Tracheal epithelial cell (primary cell): ENCODE results near the gene ZFHX2. TPM values are rescaled to one million over a fixed set of nuclear protein-coding genes. Genes with fewer than 3 reads are reported as not detected.

Source experiments
- total RNA-seq: library from RNA; depleted of rRNA; stranded (reverse); fragments of >200 nt; gene quantifications from 2 replicates; pipeline ENCODE4 v1.2.1, GENCODE V29; 2014

ZFHX2 gene
- total RNA-seq = under 0.01 and 0.24 TPM in 2 replicates

DNA sequence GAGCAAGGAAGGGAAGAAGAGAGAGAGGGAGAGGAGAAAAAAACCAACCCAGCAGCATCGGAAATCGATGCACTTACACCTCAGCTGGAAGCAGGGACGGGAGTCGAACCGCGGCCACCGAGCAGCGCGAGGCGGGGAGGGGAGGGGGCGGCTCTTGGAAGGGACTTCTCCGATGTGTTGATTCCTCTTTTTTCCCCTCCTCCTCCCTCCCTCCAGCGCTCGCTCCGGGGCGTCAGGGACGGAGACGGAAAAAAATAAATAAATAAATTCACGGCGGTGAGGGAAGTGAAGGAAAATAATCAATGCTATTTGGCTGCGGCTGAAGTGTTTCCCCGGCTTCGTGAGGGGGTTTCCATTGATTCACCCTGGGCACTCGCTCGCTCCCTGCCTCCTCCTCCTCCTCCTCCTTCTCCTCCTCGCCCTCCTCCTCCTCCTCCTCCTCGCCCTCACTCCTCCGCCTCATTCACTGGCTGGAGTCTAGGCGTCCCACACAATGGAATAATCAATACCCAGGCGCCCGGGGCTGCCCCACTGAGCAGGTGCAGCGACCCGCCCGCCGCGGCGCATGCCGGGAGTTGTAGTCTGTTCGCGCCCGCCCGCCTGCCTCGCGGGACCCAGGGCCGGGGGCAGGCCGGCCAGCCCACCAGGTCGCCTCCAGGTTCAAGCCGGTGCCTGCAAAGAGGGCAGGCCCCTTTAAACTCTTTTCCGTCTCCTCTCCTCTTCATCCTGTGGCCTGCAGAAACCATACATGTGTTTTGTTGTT is at the start of gene ZFHX2:
Gene ZFHX2, minus strand, starts transcription at position 500 of the 763 bp plus-strand sequence. CDS start 16,440 bp downstream, outside the sequence.

DNA sequence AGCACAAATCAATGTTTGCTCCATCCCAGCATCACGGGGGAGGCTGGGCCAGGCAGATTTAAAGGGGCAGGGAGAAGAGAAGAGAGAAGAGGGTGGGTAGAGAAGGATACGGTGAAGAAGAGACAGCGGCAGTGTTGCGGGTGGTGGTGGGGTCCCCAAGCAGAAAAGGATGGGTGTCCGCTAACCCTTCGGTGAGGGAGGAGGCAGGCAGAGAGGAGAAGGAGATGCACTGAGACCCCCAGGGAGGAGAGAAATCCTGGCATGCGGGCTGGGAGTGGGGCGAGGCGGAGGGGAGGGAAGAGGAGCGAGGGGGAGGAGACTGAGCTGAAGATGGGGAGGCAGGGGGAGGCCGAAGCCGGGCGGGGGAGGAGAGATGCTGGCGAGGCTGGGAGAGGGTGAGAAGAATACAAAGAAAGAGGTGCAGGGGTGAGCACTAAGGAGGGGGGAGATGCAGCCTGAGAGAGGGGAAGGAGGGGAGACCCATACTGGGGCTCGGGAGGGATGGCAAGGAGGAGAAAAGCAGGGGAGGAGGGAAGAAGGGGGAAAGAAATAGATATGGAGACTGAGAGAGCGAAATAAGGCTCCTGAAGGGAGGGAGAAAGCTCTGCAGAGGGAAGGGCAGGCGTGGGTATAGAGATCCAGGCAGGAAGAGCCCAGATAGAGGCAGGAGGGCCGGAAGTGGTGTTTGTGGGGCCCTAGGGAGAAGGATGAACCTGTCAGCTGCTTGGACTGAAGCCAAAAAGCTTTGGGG is 27.2 kb upstream of the ZFHX2 start, which contains the start of gene JPH4:
Gene JPH4, minus strand, starts transcription at position 231 of the 751 bp plus-strand sequence. CDS start 1,337 bp downstream, outside the sequence.

DNA sequence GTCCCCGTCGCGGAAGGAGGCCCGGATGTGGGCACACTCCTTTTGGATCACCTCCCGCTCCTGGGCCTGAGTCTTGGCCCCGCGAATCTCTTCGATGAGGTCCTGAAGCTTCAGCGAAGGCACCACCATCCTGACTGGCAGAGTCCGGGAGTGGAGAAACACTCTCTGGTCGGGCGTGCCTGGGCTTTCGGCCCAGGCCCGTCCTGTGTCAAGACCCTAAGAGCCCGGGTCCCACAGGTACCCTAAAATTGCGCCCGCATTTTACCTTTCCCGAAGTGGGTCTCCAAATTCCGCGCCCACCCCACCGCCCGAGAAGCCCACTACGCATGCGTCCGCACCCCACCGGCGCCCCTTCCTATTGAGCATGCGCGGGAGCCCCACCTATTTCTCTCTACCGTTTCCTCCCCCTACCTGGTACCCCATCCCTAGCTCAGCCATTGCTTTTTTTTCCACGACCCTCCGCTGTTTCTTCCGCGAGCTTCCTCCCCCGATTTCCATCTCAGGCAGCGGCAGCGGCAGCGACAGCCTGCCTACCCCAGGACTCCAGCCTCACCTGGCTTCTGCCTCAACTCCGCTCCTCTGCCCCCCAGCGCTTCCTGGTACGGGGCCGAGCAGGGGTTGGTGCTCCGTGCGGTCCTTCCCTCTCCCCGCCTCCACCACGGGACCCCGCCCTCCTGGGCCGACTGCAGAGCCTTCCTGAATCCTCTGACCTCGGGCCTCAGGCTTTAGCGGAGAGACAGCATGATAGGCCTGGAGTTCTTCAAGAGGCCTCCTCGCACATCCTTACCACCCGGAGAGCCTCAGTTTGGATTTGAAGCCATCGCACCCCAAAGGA is 15.8 kb upstream of the ZFHX2 start, which contains the start of gene AP1G2:
Gene AP1G2, minus strand, starts transcription at position 606 of the 835 bp plus-strand sequence. Its CDS starts 477 bp downstream, at position 129.

DNA sequence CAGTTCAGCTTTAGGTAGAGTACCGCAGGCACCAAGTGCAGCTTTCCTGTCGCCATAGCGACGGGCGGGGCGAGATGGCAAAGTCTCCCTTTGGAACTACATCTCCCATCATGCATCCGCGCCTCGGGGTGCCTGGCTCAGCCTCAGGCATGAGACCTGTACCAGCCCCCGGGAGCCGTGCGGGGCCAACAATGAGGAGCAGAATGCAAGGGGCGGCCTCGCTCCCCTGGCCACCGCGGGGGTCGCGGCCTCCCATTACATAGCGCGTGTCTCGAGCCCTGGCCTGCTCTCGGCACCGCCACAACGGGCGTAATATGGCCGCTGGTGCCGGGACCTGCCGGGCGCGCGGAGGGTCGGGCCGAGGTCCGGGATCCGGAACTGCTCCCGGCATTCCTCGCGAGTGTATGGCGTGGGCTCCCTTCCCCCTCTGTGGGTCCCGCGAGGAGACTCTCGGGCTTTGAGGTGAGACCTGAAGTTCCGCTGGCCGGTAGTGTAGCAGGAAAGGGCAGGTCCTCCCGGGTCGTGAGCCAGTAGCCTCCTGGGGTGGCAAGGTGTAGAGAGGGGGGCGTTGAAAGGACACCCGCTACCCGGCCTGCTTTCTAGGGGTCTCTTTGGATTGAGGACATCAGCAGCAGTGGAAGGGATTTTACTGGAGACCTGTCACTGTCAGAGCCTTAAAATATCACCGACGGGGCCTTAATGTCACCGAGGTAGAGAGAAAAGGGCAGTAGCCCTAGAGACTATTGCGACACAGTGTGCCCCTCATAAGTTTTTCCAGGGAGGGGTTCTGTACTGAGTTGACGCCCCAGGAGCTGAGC is 4.5 kb upstream of the ZFHX2 start, which contains the start of gene THTPA:
Gene THTPA, plus strand, starts transcription at position 390 of the 818 bp plus-strand sequence. CDS start 487 bp downstream, outside the sequence.

Other genes with a start within 250 kb of the ZFHX2 start
- gene PPP1R3E, start 248.9 kb downstream of the ZFHX2 start, total RNA-seq = 3.1 and 3.4 TPM in 2 replicates
- 16.8 and 21.2 TPM in 2 replicates for gene BCL2L2, start 244.9 kb downstream of the ZFHX2 start, total RNA-seq
- 54.8 and 64.1 TPM in 2 replicates for gene PABPN1, start 230.3 kb downstream of the ZFHX2 start, total RNA-seq
- gene SLC22A17, start 198.9 kb downstream of the ZFHX2 start, total RNA-seq = 1.5 and 8.7 TPM in 2 replicates
- 6.3 and 7.7 TPM in 2 replicates for gene EFS, start 186.6 kb downstream of the ZFHX2 start, total RNA-seq
- gene IL25, start 179.0 kb downstream of the ZFHX2 start, total RNA-seq = not detected in 2 replicates
- gene CMTM5, start 174.7 kb downstream of the ZFHX2 start, total RNA-seq = not detected in 2 replicates
- gene MYH6, start 143.5 kb downstream of the ZFHX2 start, total RNA-seq = not detected in 2 replicates
- gene MYH7, start 116.1 kb downstream of the ZFHX2 start, total RNA-seq = under 0.01 TPM in 1 of 2 replicates, not detected in the other
- 50.1 and 75.9 TPM in 2 replicates for gene NGDN, start 82.1 kb downstream of the ZFHX2 start, total RNA-seq
- 5.5 and 6.7 TPM in 2 replicates for gene THTPA, start 4.5 kb upstream of the ZFHX2 start, total RNA-seq
- 37.3 and 56.4 TPM in 2 replicates for gene AP1G2, start 16.0 kb upstream of the ZFHX2 start, total RNA-seq
- not detected in 2 replicates for gene JPH4, start 27.0 kb upstream of the ZFHX2 start, total RNA-seq
- gene DHRS2, start 84.6 kb upstream of the ZFHX2 start, total RNA-seq = not detected in 2 replicates